Spleen (tissue), 11 donors: ENCODE results near the gene CCDC88A. TPM values are rescaled to one million over a fixed set of nuclear protein-coding genes. Genes with fewer than 3 reads are reported as not detected.

Source experiments
- DNase-seq: peaks from one replicate; pipeline ENCODE4 v3.0.0-alpha.2; 2020
- H3K27ac ChIP-seq, 8 donors: fragments of 200-600 bp; sonication (generic) in 7 of 8; 1 replicate in 4 of 8; 2 replicates in 4 of 8; pipeline versions ENCODE4 v1.5.0 to v1.8.0; 2016 to 2021; ENCODE audit warnings: inconsistent platforms in 4 of 8, mild to moderate bottlenecking in 4 of 8, moderate library complexity in 1 of 8
- H3K27me3 ChIP-seq, 7 donors: fragments of 200-600 bp; sonication (generic) in 6 of 7; replicated peaks in 1 of 7; 1 replicate in 4 of 7; 2 replicates in 3 of 7; pipeline versions ENCODE4 v1.5.0 to v1.8.0; 2016 to 2021; ENCODE audit warnings: inconsistent platforms in 3 of 7, mild to moderate bottlenecking in 1 of 7
- H3K36me3 ChIP-seq, 6 donors: fragments of 200-600 bp; sonication (generic) in 5 of 6; 1 replicate in 4 of 6; 2 replicates in 2 of 6; pipeline versions ENCODE4 v1.5.0 to v1.8.0; 2016 to 2021; ENCODE audit warnings: inconsistent platforms in 2 of 6
- H3K4me1 ChIP-seq, 6 donors: fragments of 200-600 bp; sonication (generic) in 5 of 6; 1 replicate in 3 of 6; 2 replicates in 3 of 6; pipeline versions ENCODE4 v1.5.0 to v1.8.0; 2016 to 2021; ENCODE audit warnings: inconsistent platforms in 3 of 6
- H3K4me3 ChIP-seq, 8 donors: fragments of 200-600 bp; sonication (generic) in 7 of 8; 1 replicate in 4 of 8; 2 replicates in 4 of 8; pipeline versions ENCODE4 v1.5.0 to v1.8.0; 2016 to 2021; ENCODE audit warnings: inconsistent platforms in 4 of 8, mild to moderate bottlenecking in 4 of 8, moderate library complexity in 2 of 8
- H3K9me3 ChIP-seq, 8 donors: fragments of 200-600 bp; sonication (generic) in 7 of 8; 1 replicate in 4 of 8; 2 replicates in 4 of 8; pipeline versions ENCODE4 v1.5.0 to v1.8.0; 2016 to 2021; ENCODE audit warnings: inconsistent platforms in 4 of 8
- CTCF ChIP-seq, 11 experiments: fragments of 200-600 bp in 7 of 11; fragments of 450-650 bp in 4 of 11; sonication (generic) in 4 of 11; IDR thresholded peaks in 8 of 11; conservative IDR thresholded peaks in 3 of 11; 1 replicate in 7 of 11; 2 replicates in 4 of 11; pipeline versions ENCODE4 v1.4.0 to v1.8.0; 2016 to 2021; ENCODE audit warnings: antibody characterized with exemption in 11 of 11, inconsistent platforms in 4 of 11, mild to moderate bottlenecking in 1 of 11
- POLR2A ChIP-seq, 3 donors: fragments of 450-650 bp; IDR thresholded peaks; one replicate each; pipeline ENCODE4 v1.5.1; 2017; ENCODE audit warnings: antibody characterized with exemption in 3 of 3, mild to moderate bottlenecking in 1 of 3
- POLR2AphosphoS5 ChIP-seq, 3 donors: sonication (generic); formaldehyde crosslinking; IDR thresholded peaks; one replicate each; pipeline ENCODE4 v1.5.1; 2017; ENCODE audit warnings: antibody characterized with exemption in 3 of 3
- WGBS, 5 donors: extraction: QIAGEN DNeasy Blood & Tissue Kit in 3 of 5; methylation state at CpG; one replicate each; pipeline versions ENCODE4 v1.1.5 to v1.1.7; 2013 to 2018; 5-methylcytosine and 5-hydroxymethylcytosine counted together
- intact Hi-C: fragments of 100-400 bp; cut with DNase I; formaldehyde crosslinking; loops from one replicate; pipeline ENCODE4 v1.15.0; 2023; ENCODE audit warnings: low total_unique reads
- polyA plus RNA-seq, 3 donors: library from polyadenylated mRNA; stranded (reverse); fragments of 200-250 nt; gene quantifications; one replicate each; pipeline ENCODE4 v1.2.1, GENCODE V29; 2013
- total RNA-seq, 7 donors: library from RNA; depleted of rRNA in 3 of 7; stranded (reverse); fragments of >200 nt in 3 of 7; fragmentation: NEBNext Ultra II Directional in 4 of 7; extraction: Animal tissue kit (Norgen Biotek cat#: 25700) in 4 of 7; gene quantifications; one replicate each; pipeline versions ENCODE4 v1.1.0 to v1.2.1, GENCODE V29; 2016 to 2021
- donor health status: healthy with polysubstance abuse.
- donor health status: DM: no; HTN: no; CAD: no; lungs with moderate emphysema.
- donor health status: DM: no; HTN: no; CAD: no.
- donor health status: Bipolar disorder and iron deficiency.
- donor health status: healthy.
- donor health status: DM: no; HTN: no; CAD: no.
- donor health status: DM: yes; HTN: yes; CAD: no.

CCDC88A gene
- total and polyA plus RNA-seq, 10 donors: 16.4 to 130 (median 77.9) TPM

- intact Hi-C loops: no loop called here
- TF ChIP-seq POLR2A (IDR thresholded peaks at IDR 0.05) (no peak), POLR2AphosphoS5 (IDR thresholded peaks at IDR 0.05) (no peak), CTCF (IDR thresholded peaks at IDR 0.05 in 8 of 11, conservative IDR thresholded peaks at IDR 0.05 in 3 of 11) (no peak)
- Histone ChIP-seq H3K36me3 (peaks cover 0 to 15% (median 0%) of the 10 kb centered on the region in 6 donors), H3K9me3 (no peaks in the 10 kb centered on the region), H3K4me3 (no peak overlapping the region), H3K27ac (no peak overlapping the region), H3K4me1 (peaks cover 0 to 3% (median 0%) of the 10 kb centered on the region in 6 donors), H3K27me3 (no peaks in the 10 kb centered on the region)
- DNase-seq: no peak
- WGBS, 5 donors: 87 to 92% (median 92%) methylated on average over 3 of the region's 3 CpGs
These were observed 55.2 kb downstream of the CCDC88A start for GRCh38 chr2:55364189-55365055.

GRCh38 chr2:55363636-55364035 is 56.0 kb downstream of the CCDC88A start:
- Histone ChIP-seq H3K36me3 (peaks cover 0 to 15% (median 0%) of the 10 kb centered on the region in 6 donors), H3K4me1 (peaks cover 0 to 3% (median 0%) of the 10 kb centered on the region in 6 donors), H3K27ac (no peak overlapping the region), H3K9me3 (no peaks in the 10 kb centered on the region), H3K27me3 (no peaks in the 10 kb centered on the region), H3K4me3 (no peak overlapping the region)
- intact Hi-C loops: no loop called here
- no peak for DNase-seq
- whole genome bisulfite sequencing, 5 donors: 93 to 98% (median 96%) methylated on average over 3 of the region's 3 CpGs
- no peak for TF ChIP-seq POLR2A (IDR thresholded peaks at IDR 0.05)
- no peak for TF ChIP-seq POLR2AphosphoS5 (IDR thresholded peaks at IDR 0.05)
- TF ChIP-seq CTCF (IDR thresholded peaks at IDR 0.05 in 8 of 11, conservative IDR thresholded peaks at IDR 0.05 in 3 of 11): no peak

- Histone ChIP-seq H3K4me1 (peaks cover 0 to 3% (median 0%) of the 10 kb centered on the region in 6 donors), H3K9me3 (no peaks in the 10 kb centered on the region), H3K36me3 (peaks cover 0 to 15% (median 0%) of the 10 kb centered on the region in 6 donors), H3K4me3 (no peak overlapping the region), H3K27me3 (no peaks in the 10 kb centered on the region), H3K27ac (no peak overlapping the region)
- TF ChIP-seq CTCF (IDR thresholded peaks at IDR 0.05 in 8 of 11, conservative IDR thresholded peaks at IDR 0.05 in 3 of 11) (no peak), POLR2A (IDR thresholded peaks at IDR 0.05) (no peak), POLR2AphosphoS5 (IDR thresholded peaks at IDR 0.05) (no peak)
- WGBS, 5 donors: 68 to 75% (median 71%) methylated on average over 5 of the region's 5 CpGs
- intact Hi-C loops: no loop called here
- no peak for DNase-seq
These were observed 58.0 kb downstream of the CCDC88A start for GRCh38 chr2:55361465-55362189.

- no peaks in the 10 kb centered on the region for H3K27me3 ChIP-seq
- H3K4me1 ChIP-seq: no peaks in the 10 kb centered on the region
- no peaks in the 10 kb centered on the region for H3K9me3 ChIP-seq
- H3K36me3 ChIP-seq: peaks cover 0 to 39% (median 4%) of the 10 kb centered on the region in 6 donors
- H3K4me3 ChIP-seq: no peak overlapping the region
- DNase-seq: no peak
- H3K27ac ChIP-seq: no peak overlapping the region
- TF ChIP-seq CTCF (IDR thresholded peaks at IDR 0.05 in 8 of 11, conservative IDR thresholded peaks at IDR 0.05 in 3 of 11): no peak
- no peak for TF ChIP-seq POLR2AphosphoS5 (IDR thresholded peaks at IDR 0.05)
- TF ChIP-seq POLR2A (IDR thresholded peaks at IDR 0.05): no peak
- intact Hi-C loops: no loop called here
- 90 to 95% (median 93%) methylated on average over 1 of the region's 1 CpG for WGBS, 5 donors
These were observed 61.2 kb downstream of the CCDC88A start for GRCh38 chr2:55358451-55358850.
